Measurements from ENCODE around the gene SENP2.
A peak's percentile ranks its signal among the peaks of the same experiment; 100 is the strongest.
"Not testable (repeated sequence)": the region's sequence is repeated elsewhere in the genome, so short reads cannot be mapped to it uniquely, and the experiment has no call there.

Gene SENP2

DNA sequence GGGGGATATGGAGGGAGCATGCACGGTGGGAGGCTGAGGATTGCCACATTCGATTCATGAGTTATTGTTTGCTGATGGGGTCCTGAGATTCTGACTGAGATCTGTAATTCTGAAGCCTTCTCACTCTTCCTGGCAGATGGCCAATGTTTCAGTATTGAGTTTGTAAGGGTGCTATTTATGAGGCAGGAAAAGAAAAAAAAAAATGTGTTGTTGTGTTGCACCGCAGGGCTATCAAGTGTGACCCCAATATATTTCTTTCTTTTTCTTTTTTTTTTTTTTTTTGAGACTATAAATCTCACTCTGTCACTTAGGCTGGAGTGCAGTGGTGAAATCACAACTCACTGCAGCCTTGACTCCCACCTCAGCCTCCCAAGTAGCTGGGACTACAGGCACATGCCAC, 3.2 kb upstream of the SENP2 start:
- intact Hi-C loops (cut with DNase I): loop anchor here (10.0 kb wide), 1 partner anchor 218 kb away; the partner anchor contains the start of gene MAP3K13

DNA sequence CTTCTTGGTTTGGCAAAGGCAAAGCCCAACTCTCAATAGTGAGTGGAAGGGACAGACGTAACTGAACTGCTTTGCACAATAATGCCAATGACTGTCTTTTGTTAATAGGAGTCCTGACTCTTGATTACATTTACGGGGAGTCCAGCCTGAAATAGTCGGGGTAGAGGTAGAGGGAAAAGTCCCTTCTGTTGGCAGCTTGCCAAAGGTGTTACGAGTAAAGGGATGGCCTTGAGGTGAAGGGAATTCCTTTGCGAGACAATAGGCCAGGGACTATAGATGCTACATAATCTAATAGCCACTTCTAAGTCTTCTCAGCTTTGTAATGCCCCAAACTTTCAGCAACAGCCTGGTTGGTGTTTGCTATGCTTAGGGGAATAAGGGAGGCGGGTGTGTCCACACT, 2.2 kb upstream of the SENP2 start:
- no peak for DNase-seq
- intact Hi-C loops (cut with DNase I): loop anchor here (10.0 kb wide), 1 partner anchor 219 kb away; the partner anchor contains the start of gene MAP3K13

More for the DNA sequence above, 3.2 kb upstream of the SENP2 start:
- no peak for DNase-seq

DNA sequence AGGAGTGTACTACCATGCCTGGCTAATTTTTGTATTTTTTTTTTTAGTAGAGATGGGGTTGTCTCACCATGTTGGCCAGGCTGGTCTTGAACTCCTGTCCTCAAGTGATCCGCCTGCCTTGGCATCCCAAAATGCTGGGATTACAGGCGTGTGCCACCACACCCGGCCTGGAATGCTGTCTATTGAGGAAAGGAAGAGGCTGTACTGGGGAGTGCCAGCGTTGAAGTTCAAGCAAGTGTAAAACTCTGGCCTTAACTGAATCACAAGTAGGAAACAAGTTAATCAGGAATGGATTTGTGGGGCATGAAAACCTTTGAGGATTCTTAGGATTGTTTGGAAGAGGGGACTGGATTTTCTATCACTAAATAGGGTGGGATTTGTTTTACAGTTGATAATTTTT, 1.4 kb upstream of the SENP2 start:
- intact Hi-C loops (cut with DNase I): loop anchor here (10.0 kb wide), 1 partner anchor 220 kb away; the partner anchor contains the start of gene MAP3K13
- no peak for DNase-seq

DNA sequence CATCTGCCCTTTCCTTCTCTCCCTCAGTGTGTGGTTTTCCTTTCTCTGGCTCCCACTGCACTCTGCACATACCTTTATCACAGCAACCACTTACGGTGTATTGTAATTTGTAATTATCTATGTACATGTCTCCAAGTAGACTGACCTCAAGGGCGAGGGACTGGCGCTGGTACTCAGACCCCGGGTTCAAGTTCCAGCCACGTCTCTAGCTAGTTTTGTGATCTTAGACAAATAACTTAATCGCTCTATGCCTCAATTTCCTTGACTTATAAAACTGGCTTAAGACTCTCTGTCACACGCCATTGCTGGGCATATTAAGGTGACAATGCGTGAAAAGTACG, 607 bp upstream of the SENP2 start:
- DNase-seq: peak in 7 of 42 donors; percentile 6 to 54 (median 31)
- intact Hi-C loops (cut with DNase I): loop anchor here (10.0 kb wide), 1 partner anchor 221 kb away; the partner anchor contains the start of gene MAP3K13

DNA sequence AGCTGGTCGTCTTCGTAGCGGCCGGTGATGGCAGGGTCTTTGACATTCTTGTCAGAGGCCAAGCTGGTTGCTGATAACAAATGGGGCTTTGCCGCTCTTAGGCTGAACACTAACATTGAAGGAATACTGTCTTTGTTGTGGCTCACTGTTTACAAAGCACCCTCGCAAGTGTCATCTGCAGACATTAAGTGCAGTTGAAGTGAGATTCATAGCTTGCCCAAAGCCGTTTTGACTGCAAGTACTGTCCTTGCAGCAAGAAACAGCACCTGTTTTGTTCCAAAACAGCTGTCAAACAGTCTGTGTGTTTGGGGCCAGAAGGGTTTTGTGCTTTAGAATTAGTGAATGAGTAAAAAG, 568 bp downstream of the SENP2 start:
- no peak for DNase-seq
- intact Hi-C loops (cut with DNase I): loop anchor here (1.0 to 10.0 kb wide), 2 partner anchors 88 to 222 kb away; partner anchors contain the start of gene MAP3K13

DNA sequence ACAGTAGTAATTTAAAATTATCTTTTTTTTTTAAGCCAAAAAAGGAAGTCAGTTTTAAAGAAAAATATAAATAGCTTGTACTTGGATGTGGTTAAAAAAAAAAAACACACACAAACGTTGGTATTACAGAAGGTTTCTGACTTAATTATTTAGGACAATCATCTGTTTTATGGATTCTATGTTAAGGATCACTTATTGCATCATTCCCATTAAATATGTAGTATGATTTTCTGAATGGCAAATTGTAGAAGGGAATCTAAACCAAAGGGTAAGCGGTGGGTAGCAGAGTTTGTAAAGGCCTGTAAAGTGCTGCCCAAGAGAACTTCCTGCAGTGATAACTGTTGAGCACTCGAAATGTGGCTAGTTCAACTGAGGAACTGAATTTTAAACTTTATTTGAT, 8.0 kb downstream of the SENP2 start:
- intact Hi-C loops (cut with DNase I): no loop called here
- no peak for DNase-seq

DNA sequence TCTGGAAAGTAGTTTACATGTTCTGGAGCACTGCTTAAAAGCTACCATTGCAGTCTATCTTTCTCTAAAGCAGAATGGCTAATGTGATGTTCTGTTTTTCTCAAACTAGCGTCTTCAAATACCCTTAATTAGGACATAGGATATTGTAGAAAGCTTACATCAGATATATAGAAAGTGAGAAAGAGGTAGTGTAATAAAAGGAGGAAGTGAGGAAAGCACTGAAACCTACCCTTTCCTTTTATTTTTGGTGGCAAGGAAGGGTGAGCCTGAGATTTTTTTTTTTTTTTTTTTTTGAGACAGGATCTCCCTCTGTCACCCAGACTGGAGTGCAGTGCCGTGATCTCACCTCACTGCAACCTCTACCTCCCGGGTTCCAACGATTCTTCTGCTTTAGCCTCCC, 9.4 kb downstream of the SENP2 start:
- intact Hi-C loops (cut with DNase I): no loop called here
- DNase-seq: no peak

DNA sequence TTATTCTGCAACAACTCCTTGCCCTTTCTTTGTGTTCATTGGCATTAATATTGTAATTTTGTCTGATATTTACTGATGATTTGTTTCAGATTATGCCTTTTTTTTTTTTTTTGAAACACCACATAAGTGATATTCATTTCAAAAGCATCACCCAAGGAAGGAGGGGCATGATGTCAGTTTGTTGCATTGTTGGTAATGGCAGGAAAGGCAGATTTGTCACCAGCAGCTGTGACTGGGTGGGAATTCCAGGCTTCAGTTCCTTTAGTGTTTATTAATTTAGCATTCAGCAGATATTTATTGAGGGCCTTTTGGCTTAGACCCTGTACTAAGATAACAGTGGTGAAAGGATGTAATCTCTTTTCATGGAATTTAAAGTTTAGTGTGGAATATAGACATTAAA, 19.5 kb downstream of the SENP2 start:
- intact Hi-C loops (cut with DNase I): no loop called here
- DNase-seq: no peak

DNA sequence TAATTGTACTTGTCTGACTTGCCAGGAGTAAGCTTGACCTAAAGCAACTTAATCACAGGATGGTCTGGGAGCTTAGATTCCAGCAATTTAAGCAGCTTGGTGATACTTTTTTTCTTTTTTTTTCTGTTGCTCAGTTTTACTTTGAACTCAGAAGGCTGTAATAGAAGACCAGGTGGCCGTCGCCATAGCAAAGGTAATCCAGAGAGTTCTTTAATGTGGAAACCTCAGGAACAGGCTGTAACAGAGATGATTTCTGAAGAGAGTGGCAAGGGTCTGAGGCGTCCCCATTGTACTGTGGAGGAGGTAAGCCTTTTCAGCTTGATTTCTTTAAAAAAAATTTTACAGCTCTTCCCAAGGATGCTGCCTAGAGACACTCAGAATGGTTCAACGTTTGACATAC, 20.1 kb downstream of the SENP2 start:
- intact Hi-C loops (cut with DNase I): no loop called here
- DNase-seq: no peak

DNA sequence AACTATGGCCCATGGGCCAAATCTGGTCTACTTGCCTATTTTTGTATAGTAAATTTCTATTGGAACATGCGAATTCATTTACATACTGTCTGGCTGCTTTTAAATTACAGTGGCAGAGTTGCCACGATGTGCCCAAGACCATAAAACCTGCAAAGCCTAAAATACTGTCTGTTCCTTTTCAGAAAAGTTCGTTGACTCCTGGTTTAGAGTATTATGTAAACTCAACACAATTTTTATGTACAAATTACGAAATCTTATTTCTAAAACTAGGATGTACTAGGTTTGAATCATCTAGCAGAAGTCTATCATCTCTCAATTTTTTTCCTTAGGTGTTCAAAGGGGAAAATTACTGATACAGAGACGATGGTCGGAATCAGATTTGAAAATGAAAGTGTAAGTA, 26.9 kb downstream of the SENP2 start:
- DNase-seq: no peak
- intact Hi-C loops (cut with DNase I): no loop called here

DNA sequence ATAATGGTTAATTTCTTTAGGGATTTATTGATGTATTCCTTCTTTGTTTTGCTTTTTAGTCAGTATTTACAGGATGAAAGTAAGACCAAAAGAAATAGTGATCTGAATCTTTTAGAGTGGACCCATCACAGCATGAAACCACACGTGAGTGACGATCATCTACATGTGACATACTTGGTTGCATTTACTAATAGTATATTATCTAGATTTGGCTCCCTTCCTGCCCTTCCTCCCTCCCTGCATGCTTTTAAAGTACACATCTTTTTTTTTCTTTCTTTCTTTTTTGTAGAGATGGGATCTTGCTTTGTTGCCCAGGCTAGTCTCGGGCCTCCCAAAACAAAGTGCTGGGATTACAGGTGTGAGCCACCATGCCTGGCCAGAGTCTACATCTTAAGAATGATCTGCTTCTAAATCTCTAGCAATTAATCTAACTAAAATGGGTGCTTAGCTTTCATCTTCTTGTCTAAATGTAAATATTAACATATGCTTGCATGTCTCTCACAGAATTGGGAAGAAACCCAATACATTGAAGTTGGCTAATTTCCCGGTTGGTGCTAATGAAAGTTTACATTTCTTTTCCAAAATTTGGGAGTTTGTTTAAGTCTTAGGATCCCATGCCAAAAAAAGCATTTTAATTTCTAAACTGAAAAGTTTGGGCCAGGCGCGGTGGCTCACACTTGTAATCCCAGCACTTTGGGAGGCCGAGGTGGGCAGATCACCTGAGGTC, 38.0 kb downstream of the SENP2 start:
- peak in 1 of 42 donors; percentile 22 for DNase-seq
- intact Hi-C loops (cut with DNase I): no loop called here

DNA sequence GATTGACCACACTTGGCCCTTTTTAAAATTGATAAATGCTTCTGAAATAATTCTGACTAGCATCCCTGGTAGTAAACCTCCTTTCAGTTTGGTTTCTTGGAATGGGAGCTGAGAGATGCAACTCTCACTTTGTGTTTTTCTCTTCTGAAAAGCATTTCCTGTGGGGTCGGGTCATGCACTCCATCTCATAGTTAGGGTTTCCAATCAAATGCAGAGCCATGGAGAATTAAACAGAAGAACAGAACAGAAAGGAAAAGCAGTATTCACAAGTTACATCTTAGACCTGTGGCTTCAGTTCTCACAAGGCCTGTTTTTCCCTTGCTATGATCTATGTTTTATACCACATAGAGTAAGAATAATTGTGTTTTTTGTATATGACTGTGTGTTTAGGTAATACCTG, 39.7 kb downstream of the SENP2 start:
- intact Hi-C loops (cut with DNase I): no loop called here
- DNase-seq: peak in 1 of 42 donors; percentile 7

DNA sequence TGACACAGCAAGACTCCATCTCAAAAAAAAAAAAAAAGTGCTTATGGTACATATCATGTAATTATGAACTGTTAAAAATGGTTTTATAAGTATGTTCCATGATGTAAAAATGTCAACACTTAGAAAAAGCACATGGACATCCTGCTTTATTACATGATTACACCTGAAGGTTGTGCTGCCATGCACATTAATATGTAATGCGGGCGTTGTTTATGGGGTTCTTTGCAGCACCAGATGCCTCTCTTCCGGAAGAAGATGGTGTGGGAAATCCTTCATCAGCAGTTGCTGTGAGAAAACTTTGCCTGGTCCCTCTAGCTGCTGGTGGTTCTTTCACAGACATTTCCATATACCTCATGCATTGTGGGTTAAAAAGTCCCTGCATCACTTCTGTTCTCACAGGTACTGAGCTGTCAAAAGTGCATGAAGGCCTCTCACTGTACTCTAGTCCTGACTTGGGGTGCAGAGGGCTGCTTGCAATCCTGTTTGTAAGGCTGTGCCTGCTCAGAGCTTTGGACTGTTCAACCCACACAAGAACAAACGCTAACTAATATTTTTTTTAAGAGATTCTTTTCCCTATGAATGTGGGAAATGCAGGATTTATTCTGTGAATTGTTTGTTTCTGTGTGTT, 43.6 kb downstream of the SENP2 start:
- intact Hi-C loops (cut with DNase I): no loop called here
- no peak for DNase-seq

DNA sequence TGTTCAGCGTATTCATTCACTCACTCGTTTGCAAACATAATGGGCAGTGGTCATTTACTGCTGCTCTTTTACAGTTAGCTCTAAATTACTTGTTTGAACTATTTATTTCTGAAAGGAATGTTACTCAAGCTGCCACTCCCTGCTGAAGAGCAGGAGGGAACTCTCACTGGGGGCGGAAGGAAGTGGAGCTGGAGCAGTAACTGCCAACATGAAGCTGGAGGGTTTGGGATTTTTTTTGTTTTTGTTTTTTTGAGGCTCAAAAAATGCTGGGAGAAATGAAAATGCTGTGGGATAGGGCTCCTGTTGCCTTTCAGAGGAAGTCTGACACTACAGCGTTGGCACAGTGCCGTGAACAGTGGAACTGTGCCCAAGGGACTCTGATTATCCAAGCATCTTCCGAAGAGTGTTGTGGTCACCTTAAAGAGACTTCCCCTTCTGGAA, 44.1 kb downstream of the SENP2 start:
- intact Hi-C loops (cut with DNase I): no loop called here
- peak; percentile 11 to 82 (median 52) for DNase-seq

DNA sequence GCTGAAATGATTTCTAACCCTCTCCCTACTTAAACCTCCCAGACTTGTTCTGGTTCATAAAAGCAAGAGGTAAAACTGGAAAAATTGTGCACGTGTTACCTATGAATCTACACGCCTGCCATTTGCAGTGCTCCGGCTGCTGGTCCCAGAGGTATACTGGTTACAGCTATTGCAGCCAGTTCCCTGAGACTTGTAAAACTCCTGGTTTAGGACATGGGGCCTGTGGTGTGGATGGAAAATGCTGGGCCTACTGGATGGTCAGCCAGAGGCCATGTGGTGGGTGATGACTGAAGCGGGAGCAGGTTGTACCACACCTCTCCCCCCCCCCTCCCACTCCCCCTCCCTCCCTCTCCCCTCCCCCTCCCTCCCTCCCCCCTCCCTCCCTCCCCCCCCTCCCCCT, 45.0 kb downstream of the SENP2 start:
- DNase-seq: no peak
- intact Hi-C loops (cut with DNase I): no loop called here

DNA sequence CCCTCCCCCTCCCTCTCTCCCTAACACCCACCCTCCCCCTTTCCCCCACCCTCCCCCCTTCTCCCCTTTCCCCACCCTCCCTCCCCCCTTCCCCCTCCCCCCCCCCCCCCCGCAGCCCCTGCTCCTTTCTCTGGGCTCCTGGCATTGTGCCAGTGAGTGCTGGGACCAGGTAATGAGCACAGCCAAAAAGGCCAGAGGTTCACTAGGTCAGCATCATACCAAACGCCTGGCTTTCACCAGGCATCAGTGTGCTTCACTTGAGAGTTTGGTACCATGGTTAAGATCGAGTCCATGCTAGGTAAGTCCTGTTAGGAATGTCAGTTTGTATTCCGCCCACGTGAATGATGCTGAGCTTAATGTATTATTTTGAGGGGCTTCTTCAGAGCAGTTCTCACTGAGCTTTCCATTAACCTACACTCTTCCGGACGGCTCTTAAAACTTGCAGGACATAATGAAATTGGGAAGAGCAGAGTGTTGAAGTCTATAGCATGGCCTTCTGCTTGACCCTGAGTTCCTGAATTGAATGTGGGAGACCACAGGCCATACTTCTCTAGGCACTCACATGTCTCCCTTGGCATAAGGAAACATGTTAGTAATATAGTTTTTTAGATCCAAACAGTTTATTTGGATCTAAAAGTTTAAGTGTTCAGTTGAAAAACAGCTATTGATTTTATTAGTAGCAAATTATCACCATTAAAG, 45.6 kb downstream of the SENP2 start:
- intact Hi-C loops (cut with DNase I): no loop called here
- DNase-seq: no peak

DNA sequence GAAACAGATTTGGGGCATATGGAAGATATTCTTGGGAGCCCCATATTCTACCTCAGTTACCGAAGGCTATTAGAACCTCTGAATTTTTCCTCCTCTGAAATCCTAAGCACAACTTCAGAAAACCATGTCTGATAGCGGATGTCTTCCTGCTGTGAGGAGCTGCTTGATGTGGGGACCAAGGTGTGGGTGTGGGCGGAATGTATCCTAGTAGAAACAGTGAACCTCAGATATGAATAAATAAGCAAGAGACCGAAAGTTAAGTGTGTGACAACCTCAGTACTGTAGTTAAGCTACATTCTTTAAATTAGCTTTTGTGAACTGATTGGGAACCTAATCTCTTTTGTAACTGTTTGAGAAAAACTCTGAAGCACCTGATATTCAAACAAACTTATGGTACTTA, 46.9 kb downstream of the SENP2 start:
- intact Hi-C loops (cut with DNase I): no loop called here
- DNase-seq: no peak

DNA sequence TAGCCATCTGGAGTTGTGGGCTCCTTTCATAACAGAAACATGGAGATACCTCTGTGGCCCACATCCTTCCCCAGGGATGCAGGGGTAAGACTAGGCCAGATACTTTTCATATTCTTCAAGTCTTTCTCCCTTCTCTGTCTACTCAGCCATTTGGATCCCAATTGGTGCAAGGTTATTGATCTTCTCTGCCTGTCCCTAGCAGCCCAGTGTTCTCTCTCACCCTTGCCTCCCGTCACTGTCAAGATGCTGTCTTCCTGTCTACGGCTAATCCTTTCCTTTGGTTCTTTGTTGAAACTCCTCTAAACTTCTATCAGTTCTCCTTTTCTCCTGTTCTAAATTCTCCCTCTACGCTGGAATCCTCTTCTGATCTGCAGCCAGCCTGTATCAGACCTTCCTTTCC, 51.3 kb downstream of the SENP2 start:
- no peak for DNase-seq
- intact Hi-C loops (cut with DNase I): no loop called here

DNA sequence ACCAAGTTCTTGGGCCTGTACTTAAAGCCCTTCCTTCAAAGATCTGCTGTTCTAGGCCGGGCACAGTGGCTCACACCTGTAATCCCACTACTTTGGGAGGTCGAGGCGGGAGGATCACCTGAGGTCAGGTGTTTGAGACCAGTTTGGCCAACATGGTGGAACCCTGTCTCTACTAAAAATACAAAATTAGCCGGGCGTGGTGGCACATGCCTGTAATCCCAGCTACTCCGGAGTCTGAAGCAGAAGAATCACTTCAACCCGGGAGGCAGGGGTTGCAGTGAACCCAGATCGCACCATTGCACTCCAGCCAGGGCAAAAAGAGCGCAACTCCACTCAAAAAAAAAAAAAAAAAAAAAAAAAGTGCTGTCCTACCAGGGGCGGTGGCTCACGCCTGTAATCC, 52.6 kb downstream of the SENP2 start:
- DNase-seq; intact Hi-C loops (cut with DNase I): not testable (repeated sequence)

DNA sequence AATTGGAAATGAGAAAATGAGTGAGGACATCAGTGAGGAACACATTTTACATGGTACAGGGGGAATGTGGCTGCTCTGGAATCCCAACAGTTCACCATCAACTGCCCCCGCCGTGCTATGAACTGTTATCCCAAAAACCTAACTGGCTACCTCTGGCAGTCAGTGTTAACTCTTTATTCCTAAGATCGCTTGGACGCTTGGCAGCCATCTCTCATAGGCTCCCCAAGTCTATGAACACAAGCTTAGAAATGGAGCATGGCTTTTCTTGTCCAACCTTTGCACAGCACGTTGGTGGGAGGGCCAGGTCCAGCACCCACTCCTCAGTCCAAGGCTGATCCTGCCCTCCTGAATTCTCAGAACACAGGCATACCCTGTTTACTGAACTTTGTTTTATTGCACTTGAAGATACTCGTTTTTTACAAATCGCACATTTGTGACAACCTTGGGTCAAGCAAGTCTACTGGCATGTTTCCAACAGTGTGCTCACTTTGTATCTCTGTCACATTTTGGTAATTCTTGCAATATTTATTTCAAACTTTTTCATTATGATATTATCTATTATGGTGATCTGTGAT, 53.6 kb downstream of the SENP2 start:
- DNase-seq: peak in 1 of 42 donors; percentile 1
- intact Hi-C loops (cut with DNase I): no loop called here
